ENCODE measurements around the gene CELF1. TPM values are rescaled to one million over a fixed set of nuclear protein-coding genes. Genes with fewer than 3 reads are reported as not detected.

The CELF1 gene
- total RNA-seq, 1 experiment from 2014 or later: 157 TPM

- H3K36me3 Mint-ChIP-seq (ENCODE audit: insufficient read depth, unreplicated experiment): peaks cover 70% of the 10 kb centered on the region
- BruUV-seq (replicated peaks): no TSS peak
- no peak for TF ChIP-seq CTCF (IDR thresholded peaks at IDR 0.05; ENCODE audit: unreplicated experiment)
- H3K27ac Mint-ChIP-seq (ENCODE audit: unreplicated experiment): no peak overlapping the region
- no peaks in the 10 kb centered on the region for H3K9me3 Mint-ChIP-seq (ENCODE audit: low read depth, unreplicated experiment)
- intact Hi-C loops (cut with micrococcal nuclease; ENCODE audit: unreplicated experiment): no loop called here
- DNase-seq: no peak
- peaks cover 16% of the 10 kb centered on the region for H3K4me1 Mint-ChIP-seq (ENCODE audit: low read depth, unreplicated experiment)
- no peak overlapping the region for H3K4me3 Mint-ChIP-seq (ENCODE audit: low read depth, unreplicated experiment)
- no peaks in the 10 kb centered on the region for H3K27me3 Mint-ChIP-seq (ENCODE audit: unreplicated experiment)
- CTCF ChIA-PET: no interaction called here
Observed at GRCh38 chr11:47477753-47478152, 75.2 kb downstream of the CELF1 start.

GRCh38 chr11:47477323-47477722, 75.6 kb downstream of the CELF1 start:
- intact Hi-C loops (cut with micrococcal nuclease; ENCODE audit: unreplicated experiment): no loop called here
- Mint-ChIP-seq H3K27ac (ENCODE audit: unreplicated experiment) (no peak overlapping the region), H3K4me3 (ENCODE audit: low read depth, unreplicated experiment) (no peak overlapping the region), H3K27me3 (ENCODE audit: unreplicated experiment) (no peaks in the 10 kb centered on the region), H3K9me3 (ENCODE audit: low read depth, unreplicated experiment) (no peaks in the 10 kb centered on the region), H3K36me3 (ENCODE audit: insufficient read depth, unreplicated experiment) (peaks cover 71% of the 10 kb centered on the region), H3K4me1 (ENCODE audit: low read depth, unreplicated experiment) (peaks cover 16% of the 10 kb centered on the region)
- BruUV-seq (replicated peaks): no TSS peak
- no peak for DNase-seq
- CTCF ChIA-PET: no interaction called here
- no peak for TF ChIP-seq CTCF (IDR thresholded peaks at IDR 0.05; ENCODE audit: unreplicated experiment)

- no peak overlapping the region for H3K4me3 Mint-ChIP-seq (ENCODE audit: low read depth, unreplicated experiment)
- H3K36me3 Mint-ChIP-seq (ENCODE audit: insufficient read depth, unreplicated experiment): peaks cover 72% of the 10 kb centered on the region
- DNase-seq: no peak
- H3K4me1 Mint-ChIP-seq (ENCODE audit: low read depth, unreplicated experiment): no peaks in the 10 kb centered on the region
- H3K27ac Mint-ChIP-seq (ENCODE audit: unreplicated experiment): no peak overlapping the region
- no peaks in the 10 kb centered on the region for H3K27me3 Mint-ChIP-seq (ENCODE audit: unreplicated experiment)
- TF ChIP-seq CTCF (IDR thresholded peaks at IDR 0.05; ENCODE audit: unreplicated experiment): no peak
- H3K9me3 Mint-ChIP-seq (ENCODE audit: low read depth, unreplicated experiment): no peaks in the 10 kb centered on the region
- CTCF ChIA-PET: no interaction called here
- BruUV-seq (replicated peaks): no TSS peak
- intact Hi-C loops (cut with micrococcal nuclease; ENCODE audit: unreplicated experiment): no loop called here
Observed at GRCh38 chr11:47470671-47471070, 82.3 kb downstream of the CELF1 start.

GRCh38 chr11:47469361-47470179, 83.4 kb downstream of the CELF1 start:
- intact Hi-C loops (cut with micrococcal nuclease; ENCODE audit: unreplicated experiment): no loop called here
- DNase-seq: no peak
- H3K4me1 Mint-ChIP-seq (ENCODE audit: low read depth, unreplicated experiment): no peaks in the 10 kb centered on the region
- peaks cover 69% of the 10 kb centered on the region for H3K36me3 Mint-ChIP-seq (ENCODE audit: insufficient read depth, unreplicated experiment)
- no peaks in the 10 kb centered on the region for H3K9me3 Mint-ChIP-seq (ENCODE audit: low read depth, unreplicated experiment)
- TF ChIP-seq CTCF (IDR thresholded peaks at IDR 0.05; ENCODE audit: unreplicated experiment): no peak
- no peaks in the 10 kb centered on the region for H3K27me3 Mint-ChIP-seq (ENCODE audit: unreplicated experiment)
- H3K27ac Mint-ChIP-seq (ENCODE audit: unreplicated experiment): no peak overlapping the region
- no peak overlapping the region for H3K4me3 Mint-ChIP-seq (ENCODE audit: low read depth, unreplicated experiment)
- BruUV-seq (replicated peaks): no TSS peak
- CTCF ChIA-PET: interaction anchor here (1.1 kb wide), 1 partner anchor 96 kb away, joined by 3 read pairs; the partner anchor contains the start of gene PTPMT1

Data from Calu3 (cell line).